ENCODE measurements around the gene ST3GAL3.

The ST3GAL3 gene

DNA sequence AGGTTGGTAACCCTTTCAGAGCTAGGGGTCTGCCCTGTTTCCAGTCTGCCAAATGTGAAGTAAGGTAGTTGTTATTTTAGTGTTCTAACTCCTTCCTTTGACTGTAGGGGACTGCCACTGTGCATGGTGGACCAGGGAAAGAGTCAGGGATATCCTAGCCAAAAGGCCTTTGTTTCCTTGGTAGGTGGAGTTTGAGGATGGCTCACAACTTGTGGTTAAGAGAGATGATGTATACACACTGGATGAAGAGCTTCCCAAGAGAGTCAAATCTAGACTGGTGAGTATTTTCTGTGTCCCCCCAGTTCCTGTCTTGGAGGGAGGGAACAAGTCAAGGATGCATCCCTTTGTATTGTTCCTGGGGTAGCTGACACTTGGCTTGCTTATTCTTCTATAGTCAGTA, 3.5 kb upstream of the ST3GAL3 start:
- Histone ChIP-seq H3K4me3 (ENCODE audit: low read depth in 1 of 2, low read length in 2 of 2) (no peak overlapping the region), H4K20me1 (ENCODE audit: insufficient read depth, low read length) (peaks cover 2% of the 10 kb centered on the region; the same call in 1 of the 2 replicates), H3K36me3 (ENCODE audit: insufficient read depth, low read length) (peaks cover 58% of the 10 kb centered on the region), H3K79me2 (ENCODE audit: insufficient read depth, low read length) (peaks cover 23% of the 10 kb centered on the region), H3K4me1 (ENCODE audit: insufficient read depth, low read length) (peaks cover 27% of the 10 kb centered on the region), H3K4me2 (ENCODE audit: insufficient read depth, low read length) (no peak overlapping the region), H3K9ac (ENCODE audit: low read depth, low read length) (no peak overlapping the region), H3K27ac (ENCODE audit: low read length) (no peak overlapping the region), H3K27me3 (ENCODE audit: insufficient read depth, low read length, poor library complexity) (no peaks in the 10 kb centered on the region), H2AFZ (ENCODE audit: low read depth, low read length) (no peak overlapping the region), H3K9me3 (ENCODE audit: insufficient read depth, low read length, severe bottlenecking) (no peaks in the 10 kb centered on the region)
- TF ChIP-seq EZH2 (IDR thresholded peaks at IDR 0.05; ENCODE audit: borderline replicate concordance, low read depth, low read length, severe bottlenecking) = no peak
- TF ChIP-seq, protein P1, sequence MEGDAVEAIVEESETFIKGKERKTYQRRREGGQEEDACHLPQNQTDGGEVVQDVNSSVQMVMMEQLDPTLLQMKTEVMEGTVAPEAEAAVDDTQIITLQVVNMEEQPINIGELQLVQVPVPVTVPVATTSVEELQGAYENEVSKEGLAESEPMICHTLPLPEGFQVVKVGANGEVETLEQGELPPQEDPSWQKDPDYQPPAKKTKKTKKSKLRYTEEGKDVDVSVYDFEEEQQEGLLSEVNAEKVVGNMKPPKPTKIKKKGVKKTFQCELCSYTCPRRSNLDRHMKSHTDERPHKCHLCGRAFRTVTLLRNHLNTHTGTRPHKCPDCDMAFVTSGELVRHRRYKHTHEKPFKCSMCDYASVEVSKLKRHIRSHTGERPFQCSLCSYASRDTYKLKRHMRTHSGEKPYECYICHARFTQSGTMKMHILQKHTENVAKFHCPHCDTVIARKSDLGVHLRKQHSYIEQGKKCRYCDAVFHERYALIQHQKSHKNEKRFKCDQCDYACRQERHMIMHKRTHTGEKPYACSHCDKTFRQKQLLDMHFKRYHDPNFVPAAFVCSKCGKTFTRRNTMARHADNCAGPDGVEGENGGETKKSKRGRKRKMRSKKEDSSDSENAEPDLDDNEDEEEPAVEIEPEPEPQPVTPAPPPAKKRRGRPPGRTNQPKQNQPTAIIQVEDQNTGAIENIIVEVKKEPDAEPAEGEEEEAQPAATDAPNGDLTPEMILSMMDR (IDR thresholded peaks at IDR 0.05; ENCODE audit: borderline replicate concordance, extremely low read depth, low read length, poor library complexity, severe bottlenecking) = no peak
- DNase-seq (no peak), ATAC-seq (ENCODE audit: insufficient read depth, low read depth) (no peak)

DNA sequence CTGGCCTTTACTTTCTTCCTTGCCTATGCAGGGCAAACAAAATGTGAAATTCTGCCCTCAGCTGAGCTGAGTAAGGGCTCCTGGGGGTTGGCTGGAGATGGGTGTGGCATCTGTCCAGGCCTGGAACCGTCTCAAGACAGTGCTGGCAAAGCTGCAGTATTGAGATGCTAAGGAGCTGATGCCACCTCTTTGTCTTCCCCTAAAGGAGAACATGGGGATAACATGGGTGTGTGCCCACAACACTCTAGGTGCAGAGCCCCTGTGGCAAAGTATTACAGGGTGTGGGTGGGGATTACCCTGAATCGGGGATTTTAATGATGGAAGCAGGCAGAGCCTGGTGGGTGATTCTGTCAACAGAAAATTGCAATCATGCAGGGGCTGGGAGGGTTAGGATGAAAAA, 2.5 kb upstream of the ST3GAL3 start:
- Histone ChIP-seq H3K27me3 (ENCODE audit: insufficient read depth, low read length, poor library complexity) (no peaks in the 10 kb centered on the region), H3K9me3 (ENCODE audit: insufficient read depth, low read length, severe bottlenecking) (no peaks in the 10 kb centered on the region), H2AFZ (ENCODE audit: low read depth, low read length) (no peak overlapping the region), H3K4me2 (ENCODE audit: insufficient read depth, low read length) (no peak overlapping the region), H3K36me3 (ENCODE audit: insufficient read depth, low read length) (peaks cover 56% of the 10 kb centered on the region), H3K4me1 (ENCODE audit: insufficient read depth, low read length) (peaks cover 32% of the 10 kb centered on the region), H3K27ac (ENCODE audit: low read length) (no peak overlapping the region), H3K4me3 (ENCODE audit: low read depth in 1 of 2, low read length in 2 of 2) (no peak overlapping the region), H4K20me1 (ENCODE audit: insufficient read depth, low read length) (peaks cover 2% of the 10 kb centered on the region; the same call in 1 of the 2 replicates), H3K79me2 (ENCODE audit: insufficient read depth, low read length) (peaks cover 29% of the 10 kb centered on the region), H3K9ac (ENCODE audit: low read depth, low read length) (no peak overlapping the region)
- TF ChIP-seq, protein P1 (IDR thresholded peaks at IDR 0.05; ENCODE audit: borderline replicate concordance, extremely low read depth, low read length, poor library complexity, severe bottlenecking) = peak; percentile 30
- TF ChIP-seq EZH2 (IDR thresholded peaks at IDR 0.05; ENCODE audit: borderline replicate concordance, low read depth, low read length, severe bottlenecking) = no peak
- DNase-seq (no peak), ATAC-seq (ENCODE audit: insufficient read depth, low read depth) (no peak)

DNA sequence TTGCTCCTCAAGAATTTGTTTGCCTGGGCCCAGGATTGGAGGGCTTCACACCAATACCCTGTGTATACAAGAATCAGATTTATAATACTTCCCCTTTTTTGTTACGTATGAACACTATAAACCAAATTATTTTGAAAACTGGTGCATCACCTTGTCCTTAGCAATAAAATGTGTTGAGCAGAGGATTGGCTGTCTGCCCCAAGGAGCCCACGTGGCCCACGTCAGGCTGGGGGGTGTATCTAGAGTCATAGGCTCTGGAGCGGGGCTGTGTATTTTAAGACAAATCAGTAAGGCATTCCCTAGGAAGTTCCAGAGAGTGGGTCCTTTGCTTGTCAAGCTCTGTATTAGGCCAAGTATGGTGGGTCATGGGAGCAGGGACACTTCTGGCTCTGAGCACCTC, 2.0 kb upstream of the ST3GAL3 start:
- Histone ChIP-seq H3K27me3 (ENCODE audit: insufficient read depth, low read length, poor library complexity) (no peaks in the 10 kb centered on the region), H3K36me3 (ENCODE audit: insufficient read depth, low read length) (peaks cover 56% of the 10 kb centered on the region), H3K4me3 (ENCODE audit: low read depth in 1 of 2, low read length in 2 of 2) (no peak overlapping the region), H3K9ac (ENCODE audit: low read depth, low read length) (no peak overlapping the region), H2AFZ (ENCODE audit: low read depth, low read length) (no peak overlapping the region), H4K20me1 (ENCODE audit: insufficient read depth, low read length) (peaks cover 2% of the 10 kb centered on the region; the same call in 1 of the 2 replicates), H3K79me2 (ENCODE audit: insufficient read depth, low read length) (peaks cover 32% of the 10 kb centered on the region), H3K9me3 (ENCODE audit: insufficient read depth, low read length, severe bottlenecking) (no peaks in the 10 kb centered on the region), H3K4me2 (ENCODE audit: insufficient read depth, low read length) (no peak overlapping the region), H3K4me1 (ENCODE audit: insufficient read depth, low read length) (peaks cover 32% of the 10 kb centered on the region), H3K27ac (ENCODE audit: low read length) (no peak overlapping the region)
- TF ChIP-seq, protein P1 (IDR thresholded peaks at IDR 0.05; ENCODE audit: borderline replicate concordance, extremely low read depth, low read length, poor library complexity, severe bottlenecking) = no peak
- TF ChIP-seq EZH2 (IDR thresholded peaks at IDR 0.05; ENCODE audit: borderline replicate concordance, low read depth, low read length, severe bottlenecking) = no peak
- no peak for DNase-seq
- ATAC-seq (ENCODE audit: insufficient read depth, low read depth) = no peak

All from DND-41 (cell line).